Natural killer cell (primary cell): ENCODE data around the gene SCAPER. TPM values are rescaled to one million over a fixed set of nuclear protein-coding genes. Genes with fewer than 3 reads are reported as not detected.
A peak's percentile ranks its signal among the peaks of the same experiment; 100 is the strongest.

Experiments
- ATAC-seq, 3 donors: fragments of 150-1000 bp in 2 of 3; fragments of 200-7000 bp in 1 of 3; cut with Tn5 transposase; 1 replicate in 1 of 3; 2 replicates in 2 of 3; pipeline ENCODE4 v1.10.0; 2021; ENCODE audit warnings: mild to moderate bottlenecking in 2 of 3, moderate library complexity in 2 of 3
- DNase-seq, 2 donors: peaks; one replicate each; pipeline versions ENCODE4 v3.0.0 to v3.0.0-alpha.2; 2013 to 2021; ENCODE audit warnings: mixed read lengths in 1 of 2
- H3K27ac ChIP-seq: one replicate; pipeline ENCODE4 v1.5.1; 2013; ENCODE audit warnings: mild to moderate bottlenecking, low read length
- H3K27me3 ChIP-seq: one replicate; pipeline ENCODE4 v1.6.1; 2013; ENCODE audit warnings: low read length; ENCODE audit not compliant: control insufficient read depth, insufficient read depth
- H3K36me3 ChIP-seq: one replicate; pipeline ENCODE4 v1.6.1; 2013; ENCODE audit warnings: low read length; ENCODE audit not compliant: control insufficient read depth, insufficient read depth
- H3K4me1 ChIP-seq: one replicate; pipeline ENCODE4 v1.6.1; 2013; ENCODE audit warnings: low read length; ENCODE audit not compliant: control insufficient read depth, insufficient read depth
- H3K4me3 ChIP-seq: one replicate; pipeline ENCODE4 v1.5.1; 2013; ENCODE audit warnings: low read length
- H3K9me3 ChIP-seq: one replicate; pipeline ENCODE4 v1.6.1; 2013; ENCODE audit warnings: low read length; ENCODE audit not compliant: control insufficient read depth, insufficient read depth
- H3K27ac Mint-ChIP-seq, 2 donors: one replicate each; pipeline ENCODE4 v1.8.0; 2022; ENCODE audit warnings: mild to moderate bottlenecking in 2 of 2, mixed read lengths in 2 of 2, moderate library complexity in 1 of 2
- H3K27me3 Mint-ChIP-seq, 2 donors: one replicate each; pipeline ENCODE4 v1.8.0; 2022; ENCODE audit warnings: low read depth in 2 of 2, mixed read lengths in 2 of 2
- H3K36me3 Mint-ChIP-seq: one replicate; pipeline ENCODE4 v1.8.0; 2022; ENCODE audit warnings: mixed read lengths
- H3K4me1 Mint-ChIP-seq, 2 donors: one replicate each; pipeline ENCODE4 v1.8.0; 2022; ENCODE audit warnings: mixed read lengths in 2 of 2
- H3K4me3 Mint-ChIP-seq: one replicate; pipeline ENCODE4 v1.8.0; 2022; ENCODE audit warnings: mild to moderate bottlenecking, moderate library complexity, mixed read lengths
- H3K9me3 Mint-ChIP-seq, 2 donors: one replicate each; pipeline ENCODE4 v1.8.0; 2022; ENCODE audit warnings: mixed read lengths in 2 of 2
- WGBS: methylation state at CpG from one replicate; pipeline ENCODE4 v1.1.7; 2013; ENCODE audit warnings: missing lambda C conversion rate; ENCODE audit not compliant: insufficient coverage; 5-methylcytosine and 5-hydroxymethylcytosine counted together
- intact Hi-C: fragments of 100-400 bp; cut with micrococcal nuclease; formaldehyde crosslinking; loops from one replicate; pipeline ENCODE4 v1.14.2; 2022
- total RNA-seq, 4 donors: library from RNA; stranded (reverse); fragments of 120-200 nt in 1 of 4; gene quantifications; one replicate each; pipeline versions ENCODE4 v1.2.3 to v1.2.4, GENCODE V29; 2013 to 2022
- TF ChIP-seq, protein P1 (sequence below): fragments of 200-600 bp; IDR thresholded peaks from one replicate; pipeline ENCODE4 v1.8.0; 2022; ENCODE audit warnings: antibody characterized with exemption

The SCAPER gene
- total RNA-seq, 3 donors from 2014 or later (not counting 1 experiment from before 2014, with no cell fraction given) = 48.1 to 53.6 (median 51.8) TPM

DNA sequence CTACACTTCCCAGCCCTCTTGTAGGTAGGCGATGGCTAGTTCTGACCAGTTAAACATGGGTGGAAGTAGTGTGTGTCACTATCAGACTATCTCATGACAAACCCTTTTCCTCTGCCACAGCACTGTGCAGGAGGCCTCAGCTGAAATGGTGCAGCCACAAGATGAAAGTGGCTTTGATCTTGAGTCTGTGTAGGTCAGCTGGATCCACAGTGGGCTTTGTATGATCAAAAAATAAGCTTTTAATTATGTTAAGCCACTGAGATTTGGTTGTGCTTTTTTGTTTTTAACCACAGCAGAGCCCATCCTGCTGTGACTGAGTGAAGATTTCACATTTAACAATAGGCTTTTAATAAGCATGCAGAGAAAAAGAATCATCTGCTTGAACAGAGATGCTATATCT, 46.1 kb upstream of the SCAPER start:
- Mint-ChIP-seq H3K27me3 (no peaks in the 10 kb centered on the region), H3K4me3 (no peak overlapping the region), H3K9me3 (no peaks in the 10 kb centered on the region), H3K36me3 (peaks cover 11% of the 10 kb centered on the region), H3K27ac (no peak overlapping the region), H3K4me1 (peaks cover 0 to 6% of the 10 kb centered on the region in 2 donors)
- Histone ChIP-seq H3K9me3 (no peaks in the 10 kb centered on the region), H3K36me3 (peaks cover 27% of the 10 kb centered on the region), H3K4me1 (no peaks in the 10 kb centered on the region), H3K27ac (no peak overlapping the region), H3K4me3 (no peak overlapping the region), H3K27me3 (no peaks in the 10 kb centered on the region)
- WGBS = no CpG with 5 or more reads among the region's 1 CpG
- TF ChIP-seq, protein P1, sequence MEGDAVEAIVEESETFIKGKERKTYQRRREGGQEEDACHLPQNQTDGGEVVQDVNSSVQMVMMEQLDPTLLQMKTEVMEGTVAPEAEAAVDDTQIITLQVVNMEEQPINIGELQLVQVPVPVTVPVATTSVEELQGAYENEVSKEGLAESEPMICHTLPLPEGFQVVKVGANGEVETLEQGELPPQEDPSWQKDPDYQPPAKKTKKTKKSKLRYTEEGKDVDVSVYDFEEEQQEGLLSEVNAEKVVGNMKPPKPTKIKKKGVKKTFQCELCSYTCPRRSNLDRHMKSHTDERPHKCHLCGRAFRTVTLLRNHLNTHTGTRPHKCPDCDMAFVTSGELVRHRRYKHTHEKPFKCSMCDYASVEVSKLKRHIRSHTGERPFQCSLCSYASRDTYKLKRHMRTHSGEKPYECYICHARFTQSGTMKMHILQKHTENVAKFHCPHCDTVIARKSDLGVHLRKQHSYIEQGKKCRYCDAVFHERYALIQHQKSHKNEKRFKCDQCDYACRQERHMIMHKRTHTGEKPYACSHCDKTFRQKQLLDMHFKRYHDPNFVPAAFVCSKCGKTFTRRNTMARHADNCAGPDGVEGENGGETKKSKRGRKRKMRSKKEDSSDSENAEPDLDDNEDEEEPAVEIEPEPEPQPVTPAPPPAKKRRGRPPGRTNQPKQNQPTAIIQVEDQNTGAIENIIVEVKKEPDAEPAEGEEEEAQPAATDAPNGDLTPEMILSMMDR = no peak
- ATAC-seq (peak in 1 of 3 donors; percentile 30), DNase-seq (no peak)
- intact Hi-C loops = no loop called here

DNA sequence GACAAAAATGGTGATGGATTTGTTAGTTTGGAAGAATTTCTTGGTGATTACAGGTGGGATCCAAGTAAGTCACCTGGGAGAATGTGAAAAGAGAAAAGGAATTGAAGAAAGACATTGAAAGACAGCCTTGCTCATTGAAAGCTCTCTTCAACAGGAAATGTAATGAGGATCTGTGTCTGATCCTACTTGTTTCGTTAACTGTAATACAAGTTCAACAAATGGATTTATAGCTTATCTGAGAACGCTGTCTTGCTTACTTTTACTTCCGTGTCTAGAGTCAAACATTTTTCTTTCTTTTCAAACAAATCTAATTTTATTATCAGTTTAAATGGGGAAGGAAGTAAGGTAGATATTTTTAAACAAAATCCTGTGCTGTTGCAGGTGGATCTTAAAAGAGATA, 42.3 kb upstream of the SCAPER start:
- H3K36me3 Mint-ChIP-seq = peaks cover 24% of the 10 kb centered on the region
- Histone ChIP-seq H3K4me3 (no peak overlapping the region), H3K36me3 (peaks cover 46% of the 10 kb centered on the region), H3K27me3 (no peaks in the 10 kb centered on the region), H3K9me3 (no peaks in the 10 kb centered on the region), H3K27ac (no peak overlapping the region), H3K4me1 (no peaks in the 10 kb centered on the region)
- peaks cover 0 to 10% of the 10 kb centered on the region in 2 donors for H3K4me1 Mint-ChIP-seq
- DNase-seq = no peak
- no peaks in the 10 kb centered on the region for H3K9me3 Mint-ChIP-seq
- TF ChIP-seq, protein P1 = no peak
- H3K27me3 Mint-ChIP-seq = no peaks in the 10 kb centered on the region
- no peak overlapping the region for H3K4me3 Mint-ChIP-seq
- no peak overlapping the region for H3K27ac Mint-ChIP-seq
- WGBS = 87% methylated on average over 3 of the region's 3 CpGs
- ATAC-seq = no peak
- intact Hi-C loops = no loop called here

DNA sequence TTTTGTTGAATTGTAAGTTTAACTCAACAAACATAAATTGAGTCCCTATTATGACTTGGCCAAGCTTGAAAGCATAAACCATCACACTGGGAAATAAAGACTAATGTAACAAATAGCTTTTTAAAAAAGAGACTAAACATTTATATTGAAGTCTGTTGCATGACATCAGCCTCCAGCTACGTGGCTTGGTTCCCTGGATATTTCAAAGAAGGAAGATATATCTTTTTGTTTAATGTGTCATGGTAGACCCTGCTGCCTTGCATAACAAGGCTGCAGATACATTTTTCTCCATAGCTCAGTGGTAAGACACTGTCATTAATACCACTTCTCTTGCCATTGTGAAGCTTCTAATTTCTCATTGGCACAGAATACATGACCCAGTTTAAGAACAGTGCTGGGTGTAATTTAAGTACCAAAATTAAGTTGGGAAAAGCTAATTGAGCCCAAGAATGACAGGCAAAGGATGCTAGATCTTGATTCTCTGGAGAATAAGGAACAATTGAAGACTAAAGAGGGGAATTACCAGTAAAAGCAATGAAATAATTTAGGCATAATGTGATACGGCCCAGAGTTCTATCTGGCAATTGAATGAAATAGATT, 40.5 kb upstream of the SCAPER start:
- Mint-ChIP-seq H3K27me3 (no peaks in the 10 kb centered on the region), H3K4me3 (no peak overlapping the region), H3K27ac (peak overlapping the region in 1 of 2 donors; percentile 16), H3K9me3 (no peaks in the 10 kb centered on the region), H3K36me3 (peaks cover 24% of the 10 kb centered on the region), H3K4me1 (peaks cover 0 to 10% of the 10 kb centered on the region in 2 donors)
- peaks cover 43% of the 10 kb centered on the region for H3K36me3 ChIP-seq
- intact Hi-C loops = no loop called here
- DNase-seq (no peak), ATAC-seq (no peak)
- no peak overlapping the region for H3K27ac ChIP-seq
- H3K27me3 ChIP-seq = no peaks in the 10 kb centered on the region
- no peaks in the 10 kb centered on the region for H3K9me3 ChIP-seq
- TF ChIP-seq, protein P1 = no peak
- 90% methylated on average over 2 of the region's 2 CpGs for WGBS
- no peaks in the 10 kb centered on the region for H3K4me1 ChIP-seq
- no peak overlapping the region for H3K4me3 ChIP-seq

DNA sequence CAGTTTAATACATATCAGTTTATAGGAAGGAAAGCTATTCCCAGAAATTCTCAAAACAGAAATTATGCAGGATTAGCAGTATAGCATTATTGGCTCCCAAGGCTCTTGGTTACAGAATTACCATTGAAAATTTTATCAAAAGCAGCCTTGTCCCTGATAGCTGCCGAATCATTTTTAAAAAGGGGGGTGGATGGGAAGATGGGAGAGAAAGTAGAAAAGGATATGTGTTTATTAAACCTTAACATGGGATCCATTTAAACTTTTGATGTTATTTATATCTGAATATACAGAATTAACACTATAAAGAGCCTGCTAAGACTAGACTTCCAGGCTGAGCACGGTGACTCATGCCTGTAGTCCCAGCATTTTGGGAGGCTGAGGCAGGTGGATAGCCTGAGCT, 37.2 kb upstream of the SCAPER start:
- no peaks in the 10 kb centered on the region for H3K27me3 ChIP-seq
- intact Hi-C loops = no loop called here
- no peaks in the 10 kb centered on the region for H3K4me1 ChIP-seq
- peaks cover 31% of the 10 kb centered on the region for H3K36me3 ChIP-seq
- no peak overlapping the region for H3K4me3 Mint-ChIP-seq
- 95% methylated on average over 2 of the region's 2 CpGs for WGBS
- H3K27ac ChIP-seq = no peak overlapping the region
- no peaks in the 10 kb centered on the region for H3K27me3 Mint-ChIP-seq
- peaks cover 0 to 10% of the 10 kb centered on the region in 2 donors for H3K4me1 Mint-ChIP-seq
- TF ChIP-seq, protein P1 = no peak
- H3K9me3 ChIP-seq = no peaks in the 10 kb centered on the region
- H3K9me3 Mint-ChIP-seq = no peaks in the 10 kb centered on the region
- no peak for ATAC-seq
- no peak for DNase-seq
- no peak overlapping the region for H3K4me3 ChIP-seq
- peaks cover 13% of the 10 kb centered on the region for H3K36me3 Mint-ChIP-seq
- no peak overlapping the region for H3K27ac Mint-ChIP-seq
